Activated T-helper 9 cell treated with anti-CD3 and anti-CD28 coated beads, Interleukin-2, amount 50 U/mL, for 16 hours (primary cell): Measurements from ENCODE around the gene TRMT1.

Source experiments
- DNase-seq: peaks from one replicate; pipeline ENCODE4 v3.0.0-alpha.2; 2020; ENCODE audit warnings: low read depth

Gene TRMT1

GRCh38 chr19:13090511-13091231 is 25.9 kb downstream of the TRMT1 start:
- no peak for DNase-seq

DNA sequence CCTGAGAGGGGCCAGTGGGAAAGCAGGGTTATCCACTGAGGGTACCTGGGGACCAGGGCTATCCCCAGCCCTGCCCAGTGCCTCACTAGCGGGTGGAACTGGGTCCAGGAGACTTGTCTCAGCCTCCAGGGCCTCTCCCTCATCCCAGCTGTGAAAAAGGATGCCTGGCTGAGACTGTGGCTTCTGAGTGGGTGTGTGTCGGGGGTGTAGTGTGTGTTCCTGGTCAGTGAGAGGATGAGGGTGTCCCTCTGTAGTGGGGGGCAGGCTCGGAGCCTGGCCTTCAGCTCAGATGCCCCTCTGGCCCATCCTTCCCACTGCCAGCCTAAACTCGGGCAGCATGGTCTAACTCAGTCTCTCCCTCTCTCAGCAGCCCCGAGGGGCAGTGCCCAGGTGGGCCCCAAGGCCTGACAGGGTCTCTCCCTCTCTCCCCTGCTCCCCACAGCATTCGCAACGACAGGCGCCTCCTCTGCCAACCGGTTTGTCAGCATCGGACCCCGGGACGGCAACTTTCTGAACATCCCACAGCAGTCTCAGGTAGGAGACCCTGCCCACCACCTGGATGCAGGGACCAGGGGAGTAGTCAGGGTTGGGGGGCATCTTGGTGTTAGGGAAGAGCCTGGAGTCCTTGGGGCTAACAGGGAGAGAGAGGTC is 26.6 kb downstream of the TRMT1 start:
- no peak for DNase-seq

DNA sequence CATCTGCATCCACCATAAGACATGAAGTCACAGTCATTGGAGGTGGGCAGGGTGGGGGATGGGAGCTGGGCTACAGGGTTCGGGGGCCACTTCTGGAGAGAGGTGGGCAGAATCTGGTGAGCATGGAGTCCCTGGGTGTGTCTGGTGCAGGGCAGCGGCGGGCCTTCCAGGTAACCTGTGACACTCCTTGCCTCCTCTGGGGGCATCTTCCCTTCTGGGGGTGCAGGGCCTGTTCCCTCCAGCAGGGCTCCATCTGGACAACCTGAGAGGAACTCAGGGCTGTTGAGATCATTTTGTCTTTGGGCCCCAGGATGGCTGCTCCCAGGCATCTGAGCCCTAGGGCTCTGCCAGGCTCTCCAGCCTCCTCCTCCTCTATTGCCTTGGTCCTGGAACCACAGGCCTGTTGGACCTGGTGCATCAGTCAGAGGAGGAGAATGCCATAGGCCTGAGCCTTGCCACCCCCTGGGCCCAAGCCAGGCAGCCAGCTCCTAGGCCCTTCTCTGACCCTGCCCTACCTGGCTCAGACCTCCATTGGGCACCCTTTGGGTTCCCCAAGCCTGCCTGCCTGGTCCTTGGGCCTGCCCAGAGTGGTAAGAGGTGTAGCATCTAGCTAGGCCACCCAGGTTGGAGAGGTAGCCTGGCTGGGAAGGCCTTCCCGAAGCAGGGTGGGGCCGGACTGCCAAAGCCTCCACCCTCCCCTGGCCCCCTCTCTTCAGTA is 27.2 kb downstream of the TRMT1 start:
- DNase-seq: no peak

- no peak for DNase-seq
These were observed 28.6 kb downstream of the TRMT1 start for GRCh38 chr19:13087795-13088537.

DNA sequence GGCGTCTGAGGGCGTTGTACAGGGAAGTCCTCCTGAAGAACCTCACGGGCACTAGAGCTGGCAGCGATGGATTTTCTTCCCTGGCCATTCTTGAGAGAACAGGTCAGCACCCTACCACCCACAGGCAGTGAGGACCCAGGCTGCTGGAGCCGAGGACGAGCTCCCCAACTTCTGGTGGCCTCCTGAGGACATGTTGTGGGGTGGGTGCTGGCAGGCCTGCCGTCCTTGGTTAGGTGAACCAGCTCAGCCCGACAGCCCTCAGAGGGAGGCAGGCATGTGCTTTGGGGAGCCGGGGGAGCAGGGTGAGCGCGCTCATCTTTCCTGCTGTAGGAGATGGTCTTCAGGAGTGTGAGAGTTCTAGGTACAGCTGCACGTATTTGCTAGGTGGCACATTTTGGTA is 29.2 kb downstream of the TRMT1 start:
- no peak for DNase-seq

GRCh38 chr19:13086341-13086740 is 30.2 kb downstream of the TRMT1 start:
- DNase-seq: no peak

GRCh38 chr19:13085666-13086065 is 30.9 kb downstream of the TRMT1 start:
- DNase-seq: no peak

GRCh38 chr19:13083627-13084026 is 32.9 kb downstream of the TRMT1 start:
- no peak for DNase-seq

GRCh38 chr19:13083008-13083404 is 33.5 kb downstream of the TRMT1 start:
- no peak for DNase-seq

DNA sequence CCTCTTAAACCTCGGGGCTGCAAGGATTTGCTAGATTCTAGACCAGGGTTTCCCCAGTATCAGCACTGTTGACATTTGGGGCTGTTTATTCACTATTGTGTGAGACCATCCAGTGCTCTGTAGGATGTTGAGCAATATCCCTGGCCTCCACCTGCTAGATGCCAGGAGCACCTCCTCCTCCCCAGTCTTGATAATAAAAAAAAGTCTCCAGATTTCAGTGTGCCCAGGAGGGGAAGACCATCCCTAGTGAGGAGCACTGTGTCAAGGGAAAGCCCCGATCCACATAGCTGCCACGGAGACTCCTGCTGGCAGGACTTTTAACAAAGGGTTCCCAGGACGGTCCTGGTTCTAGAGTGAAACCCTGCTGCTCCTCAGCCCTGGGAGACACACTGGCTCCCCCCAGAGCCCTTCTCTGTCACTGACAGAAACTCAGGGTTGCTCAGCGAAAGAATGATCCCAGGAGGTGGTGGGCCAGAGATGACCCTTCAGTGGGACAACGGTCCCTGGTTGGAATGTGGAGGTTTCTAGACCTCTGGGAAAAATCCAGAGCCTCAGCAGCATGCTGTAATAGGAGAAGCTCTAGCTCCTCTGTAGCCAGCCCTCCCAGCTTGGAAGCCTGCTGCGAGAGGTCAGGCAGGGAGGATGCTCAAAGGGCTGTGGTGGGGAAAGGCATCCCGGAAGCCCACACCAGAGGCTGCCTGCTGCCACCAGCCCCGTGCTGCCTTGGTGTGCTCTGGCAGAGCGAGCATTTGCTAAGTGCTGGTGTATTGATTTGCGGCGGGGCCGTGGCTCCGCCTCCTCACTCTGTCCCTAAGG is 34.1 kb downstream of the TRMT1 start:
- DNase-seq: no peak

- no peak for DNase-seq
These were observed 37.0 kb downstream of the TRMT1 start for GRCh38 chr19:13079542-13079986.

- no peak for DNase-seq
These were observed 37.5 kb downstream of the TRMT1 start for GRCh38 chr19:13078897-13079541.

DNA sequence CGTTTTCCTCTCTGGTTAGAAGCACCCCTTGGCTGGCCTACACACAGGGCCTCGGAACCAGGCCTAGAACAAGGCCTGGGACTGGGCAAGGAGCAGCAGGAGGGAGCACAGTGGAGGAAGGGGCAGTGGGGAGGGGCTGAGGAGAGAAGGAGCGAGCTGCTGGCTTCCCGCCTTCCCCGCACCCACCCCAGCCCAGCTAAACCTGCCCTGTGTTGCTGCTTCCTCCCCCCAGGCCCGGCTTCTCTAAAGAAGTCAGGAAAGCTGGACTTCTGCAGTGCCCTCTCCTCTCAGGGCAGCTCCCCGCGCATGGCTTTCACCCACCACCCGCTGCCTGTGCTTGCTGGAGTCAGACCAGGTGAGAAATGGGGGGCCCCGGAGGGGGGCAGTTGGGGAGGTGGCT is 38.2 kb downstream of the TRMT1 start:
- no peak for DNase-seq

- DNase-seq: no peak
These were observed 39.3 kb downstream of the TRMT1 start for GRCh38 chr19:13077240-13077639.

DNA sequence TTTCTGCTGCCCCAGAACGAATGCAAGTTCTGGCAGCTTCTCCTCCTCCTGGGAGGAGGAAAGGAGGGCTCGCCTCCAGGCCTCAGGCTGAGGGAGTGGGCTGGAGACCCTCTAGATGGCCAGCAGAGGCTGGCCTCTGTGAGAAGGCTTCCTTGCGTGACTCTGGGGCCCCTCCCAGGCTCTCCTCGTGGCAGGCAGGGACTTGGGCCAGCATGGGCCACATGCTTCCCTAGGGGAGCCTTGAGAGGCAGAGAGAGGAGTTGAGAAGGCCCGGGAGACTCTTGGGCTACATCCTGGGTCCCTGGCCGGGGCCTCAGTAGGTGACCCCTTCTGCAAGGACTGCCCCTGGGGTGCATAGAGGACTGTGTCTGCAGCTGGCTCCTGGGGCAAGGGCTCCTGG is 39.8 kb downstream of the TRMT1 start:
- DNase-seq: no peak

DNA sequence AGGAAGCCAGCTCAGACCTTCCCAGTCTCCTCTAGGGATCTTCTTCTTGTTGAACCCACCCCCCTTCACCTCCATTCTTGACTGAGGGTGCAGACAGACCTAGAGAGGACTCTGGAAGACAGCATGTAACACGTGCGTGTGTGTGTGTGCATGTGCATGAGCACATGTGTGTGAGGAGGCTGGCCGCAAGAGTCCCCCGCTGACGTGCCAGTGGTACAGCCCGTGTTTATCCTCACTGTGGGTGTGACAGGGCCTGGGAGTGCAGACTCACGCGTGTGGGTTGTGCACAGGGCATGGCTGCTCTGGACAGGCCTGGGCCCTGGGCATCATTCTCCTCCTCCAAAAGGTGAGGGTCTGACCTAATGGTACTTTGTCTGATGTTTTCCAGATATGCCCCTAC is 40.2 kb downstream of the TRMT1 start:
- no peak for DNase-seq

DNA sequence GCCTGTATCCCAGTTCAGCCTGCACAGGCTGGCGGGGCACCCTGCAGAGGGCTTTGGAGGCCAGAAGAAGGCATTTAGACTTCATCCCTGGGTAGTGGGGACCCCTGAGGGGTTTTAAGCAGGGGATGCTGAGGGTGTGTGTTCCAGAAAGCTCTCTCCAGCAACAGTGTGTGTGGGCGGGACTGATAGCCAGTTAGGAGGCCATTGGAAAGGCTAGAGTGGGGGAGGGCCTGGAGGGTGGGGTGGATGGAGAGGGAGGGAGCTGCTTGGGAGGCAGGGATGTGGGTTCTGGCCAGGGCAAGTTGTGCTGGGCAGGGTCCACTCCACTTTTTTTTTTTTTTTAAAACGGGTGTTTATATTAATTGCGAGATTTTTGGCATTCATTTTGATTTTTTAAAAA is 42.2 kb downstream of the TRMT1 start:
- DNase-seq: no peak

DNA sequence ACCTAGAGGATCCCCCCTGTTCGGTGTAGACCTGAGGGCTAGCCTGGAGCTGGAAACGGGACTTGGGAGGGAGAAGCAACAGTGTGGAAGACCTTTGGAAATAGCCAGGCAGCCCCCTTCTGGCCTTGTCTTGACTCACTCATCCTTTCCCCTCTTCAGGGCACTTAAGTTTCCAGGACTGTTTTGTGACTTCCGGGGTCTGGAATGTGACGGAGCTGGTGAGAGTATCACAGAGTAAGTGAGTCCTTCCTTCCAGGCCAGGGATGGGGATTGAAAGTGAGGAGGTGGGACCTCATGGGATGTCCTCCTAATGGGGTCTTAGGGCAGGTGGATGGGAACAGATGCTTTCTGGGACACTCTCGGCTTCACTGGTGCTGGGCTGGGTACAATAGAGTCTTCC is 43.3 kb downstream of the TRMT1 start:
- DNase-seq: no peak

DNA sequence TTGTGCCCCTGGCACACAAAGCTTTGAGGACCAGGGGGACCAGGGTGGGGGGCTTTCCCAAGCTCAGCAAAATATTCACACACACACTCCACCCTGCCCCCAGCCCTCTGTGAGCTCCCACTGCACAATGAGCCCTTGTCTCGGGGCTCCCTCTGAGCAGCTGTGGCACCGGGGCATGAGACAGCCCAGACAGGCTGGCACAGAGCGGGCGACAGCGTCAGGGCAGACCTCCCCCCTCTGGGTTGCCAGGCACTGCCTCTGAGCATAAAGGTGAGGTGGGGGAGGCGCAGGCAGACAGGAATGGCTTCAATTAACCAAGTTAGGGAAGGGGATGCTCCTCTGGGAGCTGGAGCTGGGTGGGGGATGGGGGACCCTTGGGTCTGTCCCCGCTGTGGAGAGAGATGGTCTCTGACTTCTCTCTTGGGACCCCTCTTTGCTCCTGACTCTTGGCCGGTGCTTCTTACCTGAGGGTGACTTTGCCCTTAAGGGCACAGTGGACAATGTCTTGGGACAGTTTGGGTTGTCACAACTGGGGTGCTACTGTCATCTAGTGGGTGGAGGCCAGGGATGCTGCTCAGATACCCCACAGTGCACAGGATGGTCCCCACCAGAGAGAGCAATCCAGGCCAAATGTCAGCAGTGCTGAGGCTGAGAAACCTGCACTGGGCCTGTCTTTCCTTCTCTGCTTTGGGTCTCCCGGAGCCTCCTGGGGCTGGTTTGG is 44.2 kb downstream of the TRMT1 start:
- no peak for DNase-seq

DNA sequence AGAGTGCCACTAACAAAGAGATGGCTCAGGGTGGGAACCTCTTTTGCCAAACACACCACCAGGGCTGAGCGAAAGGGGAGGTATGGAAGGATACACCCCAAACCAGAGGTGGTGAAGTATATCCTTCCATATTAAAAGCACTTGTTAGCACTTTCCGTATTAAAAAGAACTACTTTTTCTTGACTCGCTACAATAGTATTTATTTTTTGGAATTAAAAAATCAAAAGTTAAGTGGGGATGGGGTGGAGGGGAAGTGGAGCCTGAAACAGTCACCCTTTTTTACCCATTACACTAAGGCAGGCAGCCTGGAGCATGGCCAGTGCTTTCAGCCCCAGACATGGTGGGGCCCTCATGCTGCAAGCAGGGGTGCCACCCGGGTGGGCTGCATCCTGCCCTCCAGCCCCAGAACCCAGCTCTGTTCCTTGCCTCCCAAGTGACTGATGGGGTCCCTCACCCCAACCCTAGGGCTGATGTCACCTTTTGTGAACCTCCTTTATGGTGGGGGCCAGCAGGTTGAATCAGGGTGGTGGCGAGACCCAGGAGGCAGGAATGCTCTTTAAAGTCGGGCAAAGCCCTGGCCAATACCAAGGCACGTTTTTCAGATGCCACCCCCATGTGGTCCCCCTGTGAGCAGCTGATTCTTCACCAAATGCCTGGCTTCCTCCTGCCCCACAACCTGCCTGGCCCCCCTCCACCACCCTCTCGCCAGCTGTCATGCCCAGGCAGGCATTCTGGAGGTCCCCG is 44.9 kb downstream of the TRMT1 start:
- DNase-seq: no peak
